CD4-positive, alpha-beta T cell treated with Interleukin-2 at 100 ng/mL for 4 hours (primary cell): ENCODE measurements around the gene PGBD4.
"Not testable (repeated sequence)": the region's sequence is repeated elsewhere in the genome, so short reads cannot be mapped to it uniquely, and the experiment has no call there.

Source experiments
- DNase-seq: peaks from one replicate; pipeline ENCODE4 v3.0.0-alpha.2; 2020; ENCODE audit warnings: low spot score

PGBD4 gene

GRCh38 chr15:34114215-34114614 is 12.3 kb downstream of the PGBD4 start:
- DNase-seq: no peak

GRCh38 chr15:34114739-34115138 is 12.9 kb downstream of the PGBD4 start:
- no peak for DNase-seq

GRCh38 chr15:34116620-34117019 is 14.7 kb downstream of the PGBD4 start:
- DNase-seq: no peak

GRCh38 chr15:34119291-34119690 is 17.4 kb downstream of the PGBD4 start:
- DNase-seq: no peak

- not testable (repeated sequence) for DNase-seq
These were observed 18.5 kb downstream of the PGBD4 start for GRCh38 chr15:34120420-34120819.

- DNase-seq: not testable (repeated sequence)
These were observed 19.9 kb downstream of the PGBD4 start for GRCh38 chr15:34121786-34122185.

GRCh38 chr15:34122771-34123183 is 20.9 kb downstream of the PGBD4 start:
- no peak for DNase-seq

GRCh38 chr15:34124651-34125050 is 22.8 kb downstream of the PGBD4 start:
- DNase-seq: no peak

GRCh38 chr15:34125945-34126344 is 24.1 kb downstream of the PGBD4 start:
- DNase-seq: no peak

GRCh38 chr15:34126522-34126921 is 24.6 kb downstream of the PGBD4 start:
- DNase-seq: no peak

GRCh38 chr15:34128898-34129297 is 27.0 kb downstream of the PGBD4 start:
- no peak for DNase-seq

GRCh38 chr15:34132881-34133280 is 31.0 kb downstream of the PGBD4 start:
- no peak for DNase-seq

- DNase-seq: no peak
These were observed 31.6 kb downstream of the PGBD4 start for GRCh38 chr15:34133511-34133910.

- DNase-seq: no peak
These were observed 45.7 kb downstream of the PGBD4 start for GRCh38 chr15:34147371-34148140.

- no peak for DNase-seq
These were observed 52.9 kb downstream of the PGBD4 start for GRCh38 chr15:34154725-34155204.

GRCh38 chr15:34155859-34156258 is 54.0 kb downstream of the PGBD4 start:
- DNase-seq: no peak
